Hematopoietic multipotent progenitor cell treated with erythropoietin and hydrocortisone succinate and interleukin-3 and kit ligand, for 6 days (in vitro differentiated cells): ENCODE data around the gene LZTR1.

Experiments used
- DNase-seq: peaks from one replicate; pipeline ENCODE4 v3.0.0-alpha.2; 2015

LZTR1 gene

GRCh38 chr22:20983081-20983771 lies 1.1 kb downstream of the LZTR1 start:
- no peak for DNase-seq

GRCh38 chr22:20985720-20986119 lies 3.6 kb downstream of the LZTR1 start:
- DNase-seq, result no peak

DNA sequence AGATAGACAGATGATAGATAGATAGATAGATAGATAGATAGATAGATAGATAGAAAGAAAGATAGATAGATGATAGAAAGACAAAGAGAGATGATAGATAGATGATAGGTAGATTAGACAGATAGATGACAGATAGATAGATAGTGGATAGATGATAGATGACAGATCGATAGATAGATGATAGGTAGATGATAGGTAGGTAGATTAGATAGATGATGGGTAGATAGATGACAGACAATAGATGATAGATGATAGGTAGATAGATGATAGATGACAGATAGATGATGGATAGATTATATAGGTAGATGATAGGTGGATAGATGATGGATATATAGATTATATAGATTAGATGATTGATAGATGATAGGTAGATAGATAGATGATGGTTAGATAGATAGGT lies 4.3 kb downstream of the LZTR1 start:
- no peak for DNase-seq

- DNase-seq, result no peak
Observed at GRCh38 chr22:20987375-20987774, 5.3 kb downstream of the LZTR1 start.

DNA sequence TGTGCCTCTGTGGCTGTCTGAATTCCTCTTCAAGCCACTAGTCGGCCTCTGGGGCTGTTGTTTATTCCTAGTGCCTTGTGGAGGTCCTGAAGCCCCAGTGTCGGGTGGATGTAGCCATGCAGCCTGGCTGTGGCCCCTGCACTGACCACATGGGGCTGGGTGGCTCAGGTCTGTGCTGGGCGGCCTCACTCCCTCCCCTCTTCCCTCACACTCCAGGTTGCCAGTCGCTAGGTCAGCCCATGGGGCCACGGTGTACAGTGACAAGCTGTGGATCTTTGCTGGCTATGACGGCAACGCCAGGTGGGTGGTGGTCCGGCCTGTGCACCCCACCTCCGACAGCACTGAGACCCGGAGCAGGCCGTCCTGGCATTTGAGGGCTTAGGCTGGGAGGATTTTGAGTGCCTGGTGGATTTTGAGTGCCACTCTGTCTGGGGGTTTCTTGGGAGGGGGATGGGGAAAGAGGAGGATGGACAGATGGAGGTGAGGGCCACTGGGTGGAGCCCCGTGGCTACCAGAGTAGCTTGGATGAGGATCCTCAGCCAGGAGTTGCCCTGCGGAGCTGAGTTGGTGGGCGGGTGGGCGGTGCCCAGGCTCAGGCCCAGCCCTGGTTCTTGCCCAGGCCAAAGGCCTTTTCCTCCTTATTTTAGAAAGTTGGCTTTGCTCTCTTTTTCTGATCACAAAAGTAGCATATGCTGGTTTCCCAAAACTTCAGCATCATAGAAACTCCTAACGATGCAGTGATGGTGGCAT lies 6.7 kb downstream of the LZTR1 start:
- DNase-seq, result no peak

DNA sequence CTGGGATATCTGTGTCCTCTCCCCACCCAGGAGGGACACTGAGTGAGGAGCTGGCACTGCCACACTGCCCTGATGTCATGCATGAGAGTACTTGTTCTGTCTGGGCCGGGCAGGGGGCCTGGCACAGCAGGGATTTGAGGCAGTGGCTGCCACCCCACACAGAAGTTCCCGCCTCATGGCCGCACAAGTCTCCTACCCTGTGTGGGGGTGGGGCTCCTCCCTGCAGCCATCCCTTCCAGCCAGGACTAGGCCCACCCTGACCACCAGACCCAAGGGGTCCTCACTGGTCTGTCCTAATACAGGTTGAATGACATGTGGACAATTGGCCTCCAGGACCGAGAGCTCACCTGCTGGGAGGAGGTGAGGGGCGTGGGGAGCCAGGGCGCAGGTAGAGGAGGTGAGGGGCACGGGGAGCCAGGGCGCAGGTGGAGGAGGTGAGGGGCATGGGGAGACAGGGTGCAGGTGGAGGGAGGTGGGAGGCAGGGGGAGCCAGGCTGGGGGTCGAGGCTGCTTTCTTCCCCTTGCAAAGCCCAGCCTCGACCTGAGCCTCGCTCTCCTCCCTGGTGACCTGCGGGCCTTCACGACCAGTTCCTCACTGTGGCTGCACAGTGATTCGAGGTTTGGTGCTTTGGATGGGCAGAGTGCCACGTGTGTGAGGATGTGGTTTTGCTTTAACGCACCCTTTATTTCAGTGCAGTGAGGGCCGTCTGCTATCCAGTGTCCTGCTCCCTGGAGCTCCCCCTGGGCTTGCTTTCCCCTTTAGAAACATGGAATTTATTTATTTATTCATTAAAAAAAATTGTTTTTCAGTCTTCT lies 7.4 kb downstream of the LZTR1 start:
- no peak for DNase-seq

DNA sequence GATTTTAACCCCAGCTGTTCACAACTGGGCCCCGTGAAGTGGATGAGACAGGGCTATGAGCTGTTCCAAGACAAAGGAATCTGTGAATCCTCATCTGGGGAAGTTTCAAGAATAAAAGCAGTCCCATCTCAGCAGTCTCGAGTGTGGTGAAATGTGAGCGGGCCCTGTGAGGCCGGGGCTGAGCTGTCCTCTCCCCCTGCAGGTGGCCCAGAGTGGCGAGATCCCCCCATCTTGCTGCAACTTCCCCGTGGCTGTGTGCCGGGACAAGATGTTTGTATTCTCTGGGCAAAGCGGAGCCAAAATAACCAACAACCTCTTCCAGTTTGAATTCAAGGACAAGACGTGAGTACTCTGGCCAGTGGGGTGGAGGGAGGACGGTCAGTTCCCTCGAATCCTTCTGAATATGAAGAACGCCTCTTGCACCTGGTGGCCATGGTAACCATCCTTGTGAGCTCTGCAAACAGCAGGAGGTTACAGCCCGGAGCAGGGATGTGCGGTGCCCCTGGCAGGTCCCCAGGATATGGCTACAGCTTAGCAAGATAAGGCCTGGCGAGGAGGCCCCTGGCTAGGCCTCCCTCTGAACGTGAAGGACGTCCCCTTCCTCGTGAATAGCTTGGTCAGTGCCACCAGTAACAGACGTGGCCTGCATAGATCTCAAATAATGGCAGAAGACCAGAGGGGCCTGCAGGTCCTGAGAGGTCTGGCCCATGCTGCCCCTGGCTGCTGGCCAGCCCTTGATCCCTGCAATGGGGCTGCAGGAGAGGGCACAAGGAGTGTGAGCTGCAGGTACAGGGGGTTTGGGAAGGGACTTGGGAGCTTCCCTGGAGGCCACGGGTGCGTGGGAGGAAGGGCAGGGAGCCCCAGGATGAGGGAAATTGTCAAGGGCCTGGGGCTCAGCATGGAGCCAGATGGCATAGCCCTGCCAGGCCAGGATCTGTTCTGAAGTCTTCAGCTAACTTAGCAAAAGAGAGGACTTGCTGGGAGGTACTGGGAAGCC lies 8.4 kb downstream of the LZTR1 start:
- no peak for DNase-seq

- no peak for DNase-seq
Observed at GRCh38 chr22:20991252-20992055, 9.4 kb downstream of the LZTR1 start.

DNA sequence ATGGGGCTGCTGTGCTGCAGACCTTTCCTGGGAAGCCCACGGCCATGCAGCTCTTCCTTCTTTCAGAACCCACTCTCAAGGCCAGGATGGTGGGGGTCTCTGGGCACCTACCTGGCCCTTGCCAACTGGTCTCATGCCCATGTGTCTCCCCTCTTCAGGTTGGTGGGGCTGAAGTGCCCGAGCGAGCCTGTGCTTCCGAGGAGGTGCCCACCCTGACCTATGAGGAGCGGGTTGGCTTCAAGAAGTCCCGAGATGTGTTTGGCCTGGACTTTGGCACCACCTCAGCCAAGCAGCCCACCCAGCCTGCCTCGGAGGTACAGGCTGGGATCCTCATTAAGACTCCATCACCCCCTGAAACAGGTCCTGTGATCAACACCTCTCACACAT lies 10.0 kb downstream of the LZTR1 start:
- DNase-seq, result no peak

- no peak for DNase-seq
Observed at GRCh38 chr22:20992456-20993303, 10.6 kb downstream of the LZTR1 start.

DNA sequence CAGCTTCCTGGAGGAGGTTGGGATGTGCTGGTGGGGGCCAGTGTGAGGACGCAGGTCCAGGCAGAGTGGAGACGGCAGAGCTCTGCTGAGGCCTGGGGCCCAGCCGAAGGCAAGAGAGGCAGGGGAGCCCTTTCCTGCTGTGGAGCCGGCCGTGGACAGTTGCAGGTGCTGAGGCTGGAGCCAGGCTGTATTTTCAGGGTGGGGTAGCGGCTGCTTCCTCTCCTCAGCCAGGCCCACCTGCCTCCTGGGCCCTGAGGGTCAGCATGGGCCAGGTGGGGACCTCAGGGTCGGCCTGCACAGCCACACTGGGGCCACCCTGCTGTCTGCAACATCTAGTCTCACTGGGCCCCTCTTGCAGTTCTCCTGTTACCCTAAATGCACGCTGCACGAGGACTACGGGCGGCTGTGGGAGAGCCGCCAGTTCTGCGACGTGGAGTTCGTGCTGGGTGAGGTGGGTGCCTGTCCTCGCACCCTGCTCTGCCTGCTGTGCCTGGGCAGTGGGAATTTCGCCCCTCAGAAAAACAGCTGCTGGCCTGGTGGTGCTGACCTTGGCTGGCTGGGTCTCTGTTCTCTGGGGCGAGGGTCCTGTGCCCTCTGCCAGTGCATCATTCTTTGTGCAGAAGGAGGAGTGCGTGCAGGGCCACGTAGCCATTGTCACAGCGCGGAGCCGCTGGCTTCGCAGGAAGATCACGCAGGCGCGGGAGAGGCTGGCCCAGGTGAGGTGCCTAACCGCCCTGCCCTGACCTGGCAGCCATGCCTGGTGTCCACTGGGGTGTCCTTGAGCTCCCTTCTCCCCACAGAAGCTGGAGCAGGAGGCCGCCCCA lies 11.4 kb downstream of the LZTR1 start:
- DNase-seq, result no peak

DNA sequence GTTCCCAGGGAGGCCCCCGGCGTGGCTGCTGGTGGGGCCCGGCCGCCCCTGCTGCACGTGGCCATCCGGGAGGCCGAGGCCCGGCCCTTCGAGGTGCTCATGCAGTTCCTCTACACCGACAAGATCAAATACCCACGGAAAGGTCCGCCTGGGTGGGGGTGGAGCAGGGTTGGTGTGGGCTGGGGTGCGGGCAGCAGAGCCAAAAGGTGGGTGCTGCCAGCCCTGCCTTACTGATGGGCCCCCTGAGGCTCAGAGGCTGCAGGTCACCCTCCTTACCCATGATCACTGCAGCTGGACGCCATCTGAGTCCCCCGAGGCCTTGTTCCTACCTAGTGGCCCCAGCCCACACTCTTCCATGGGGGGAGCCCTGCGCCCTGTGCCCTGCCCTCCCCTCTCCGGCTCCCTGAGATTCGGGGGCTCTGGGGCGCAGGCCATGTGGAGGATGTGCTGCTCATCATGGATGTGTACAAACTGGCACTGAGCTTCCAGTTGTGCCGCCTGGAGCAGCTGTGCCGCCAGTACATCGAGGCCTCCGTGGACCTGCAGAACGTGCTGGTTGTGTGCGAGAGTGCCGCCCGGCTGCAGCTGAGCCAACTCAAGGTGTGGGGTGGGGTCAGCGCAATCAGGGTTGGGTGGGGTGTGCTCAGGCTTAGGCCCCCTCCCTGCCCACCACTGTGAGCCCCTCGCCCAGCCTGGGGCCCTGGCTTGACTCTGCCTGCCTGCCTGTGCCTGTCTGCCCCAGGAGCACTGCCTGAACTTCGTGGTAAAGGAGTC lies 12.2 kb downstream of the LZTR1 start:
- DNase-seq, result no peak

DNA sequence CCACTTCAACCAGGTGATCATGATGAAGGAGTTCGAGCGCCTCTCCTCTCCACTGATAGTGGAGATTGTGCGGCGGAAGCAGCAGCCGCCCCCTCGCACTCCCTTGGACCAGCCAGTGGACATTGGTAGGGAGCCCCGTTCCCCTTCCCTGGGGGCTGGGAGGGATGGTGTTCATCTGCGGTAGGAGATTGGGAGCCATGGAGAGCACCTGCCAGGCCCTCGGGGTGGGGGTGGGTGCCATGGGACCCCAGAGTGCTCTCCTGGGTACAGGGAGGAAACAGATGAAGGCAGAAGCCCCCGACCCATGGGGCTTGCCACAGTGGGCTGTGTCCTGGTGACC lies 12.8 kb downstream of the LZTR1 start:
- DNase-seq, result no peak

DNA sequence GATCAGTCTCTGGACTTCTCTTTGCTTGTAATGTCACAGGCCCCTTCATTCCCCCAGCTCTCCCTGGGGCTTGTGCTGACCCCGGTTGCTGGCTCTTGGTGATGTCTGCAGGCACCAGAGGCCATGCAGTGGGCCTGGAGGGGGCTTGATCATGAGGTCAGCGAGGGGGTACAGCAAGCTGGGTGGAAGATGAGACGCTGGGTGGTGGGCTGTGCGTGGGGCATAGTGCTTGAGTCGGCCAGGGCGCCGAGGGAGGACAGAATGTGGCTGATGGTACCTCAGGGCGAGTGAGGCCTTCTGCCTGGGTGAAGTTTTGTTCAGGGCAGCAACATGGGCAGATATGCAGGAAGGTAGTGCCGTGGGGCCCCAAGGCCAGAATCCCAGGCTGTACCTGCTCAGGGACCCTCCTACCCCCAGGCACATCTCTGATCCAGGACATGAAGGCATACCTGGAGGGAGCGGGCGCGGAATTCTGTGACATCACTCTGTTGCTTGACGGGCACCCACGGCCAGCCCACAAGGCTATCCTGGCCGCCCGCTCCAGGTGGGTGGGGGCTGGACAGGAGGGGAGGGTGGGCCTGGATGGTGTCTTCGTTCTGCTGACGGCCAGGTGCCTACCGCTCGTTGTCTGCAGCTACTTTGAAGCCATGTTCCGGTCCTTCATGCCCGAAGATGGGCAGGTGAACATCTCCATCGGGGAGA lies 13.4 kb downstream of the LZTR1 start:
- DNase-seq, result no peak

GRCh38 chr22:20996031-20996410 lies 13.9 kb downstream of the LZTR1 start:
- no peak for DNase-seq

DNA sequence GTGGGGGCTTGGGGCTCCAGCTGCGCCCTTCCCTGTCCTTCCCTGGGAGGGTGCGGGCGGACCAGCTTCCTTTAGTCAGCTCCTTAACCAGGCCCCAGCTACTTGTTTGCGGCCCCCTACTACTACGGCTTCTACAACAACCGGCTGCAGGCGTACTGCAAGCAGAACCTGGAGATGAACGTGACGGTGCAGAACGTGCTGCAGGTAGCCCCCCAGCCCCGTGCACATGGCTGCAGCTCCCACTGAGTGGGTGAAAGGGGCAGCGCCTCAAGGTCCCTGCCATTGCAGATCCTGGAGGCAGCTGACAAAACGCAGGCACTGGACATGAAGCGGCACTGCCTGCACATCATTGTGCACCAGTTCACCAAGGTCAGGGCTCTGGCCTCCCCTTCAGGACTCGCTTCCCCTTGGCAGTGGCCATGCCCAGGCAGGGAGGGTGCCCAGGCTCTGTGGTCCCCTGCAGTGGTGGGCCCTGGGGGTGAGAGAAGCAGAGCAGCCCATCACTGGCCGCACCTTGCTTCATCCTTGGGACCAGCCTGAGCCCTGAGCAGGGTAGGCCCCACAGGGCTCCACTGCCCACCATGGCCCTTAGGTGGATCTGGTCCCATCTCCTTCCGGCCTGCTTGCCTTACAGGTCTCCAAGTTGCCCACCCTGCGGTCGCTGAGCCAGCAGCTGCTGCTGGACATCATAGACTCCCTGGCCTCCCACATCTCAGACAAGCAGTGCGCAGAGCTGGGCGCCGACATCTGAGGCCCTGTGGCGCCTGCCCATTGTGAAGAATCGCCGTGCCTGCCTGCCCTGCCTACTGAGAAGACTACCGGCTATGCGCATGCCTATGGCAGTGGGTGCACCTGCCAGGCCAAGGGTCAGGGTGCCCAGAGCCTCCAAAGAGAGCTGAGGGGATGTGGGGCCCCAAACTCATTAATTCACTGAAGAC lies 14.8 kb downstream of the LZTR1 start:
- no peak for DNase-seq

DNA sequence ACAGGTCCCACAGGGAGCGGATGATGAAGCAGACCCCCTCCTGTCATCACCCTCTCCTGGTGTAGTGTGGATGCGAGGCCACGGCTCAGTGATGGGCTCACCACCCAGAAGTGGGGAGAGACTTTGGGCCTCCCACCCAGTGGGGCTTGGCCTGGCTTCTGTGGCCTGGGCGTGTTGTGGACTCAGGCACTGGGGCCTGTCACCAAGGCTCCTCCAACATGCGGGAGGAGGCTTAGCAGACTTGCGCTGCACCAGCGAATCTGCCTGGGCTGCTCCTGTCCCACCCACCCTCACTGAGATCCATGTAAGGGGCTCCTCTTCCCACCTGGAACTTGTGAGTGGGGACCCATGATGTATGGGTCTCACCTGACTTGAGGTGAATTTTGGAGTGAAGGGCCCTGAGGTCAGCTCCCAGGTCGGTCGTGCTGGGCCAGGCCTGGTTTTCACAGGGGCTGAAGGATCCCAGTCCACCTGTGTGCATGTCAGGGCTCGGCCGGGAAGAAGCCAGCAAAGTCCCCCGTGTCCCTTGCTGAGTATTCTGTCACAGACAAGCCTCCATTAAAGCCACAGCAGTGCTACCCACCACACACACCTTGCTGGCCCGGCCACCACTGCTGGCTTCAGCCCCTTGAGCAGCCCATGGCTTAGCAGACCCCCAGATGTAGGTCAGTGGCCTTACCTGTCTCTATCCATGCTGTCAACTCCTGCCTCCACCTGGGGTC lies 15.6 kb downstream of the LZTR1 start:
- DNase-seq, result no peak
